K562 (cell line): ENCODE results near the gene KBTBD12. TPM values are rescaled to one million over a fixed set of nuclear protein-coding genes. Genes with fewer than 3 reads are reported as not detected.

Experiments
- ATAC-seq: fragments of 200-7000 bp; cut with Tn5 transposase; 3 replicates; pipeline ENCODE4 v1.9.1; 2020; ENCODE audit warnings: moderate library complexity
- BruUV-seq: library from RNA; stranded (reverse); fragments of 400-500 nt; replicated peaks from 2 replicates; lab custom pipeline; 2021; lab: Mats Ljungman, UMichigan
- CTCF ChIA-PET: fragments of 300-600 bp; formaldehyde crosslinking; extraction: SDS; loops from one replicate; lab custom pipeline; 2021; ENCODE audit warnings: low intra/inter-chr PET ratio; lab: Yijun Ruan, JAX
- POLR2A ChIA-PET: fragments of 300-600, 350-650 bp; sonication (Branson Sonifier 250); formaldehyde crosslinking; extraction: SDS; loops from one replicate; lab custom pipeline; 2021; ENCODE audit warnings: antibody characterized with exemption, inconsistent platforms; lab: Yijun Ruan, JAX
- DNase-seq, 4 experiments: peaks; one replicate each; pipeline versions ENCODE4 v3.0.0 to v3.0.0-alpha.2; 2011 to 2018; ENCODE audit warnings: low spot score in 3 of 4, mixed read lengths in 3 of 4; ENCODE audit errors: extremely low read depth in 1 of 4
- FAIRE-seq: peaks from 2 replicates; lab custom pipeline; 2011; peaks lifted over from hg19 to GRCh38; lab: Jason Lieb, UNC
- H2AFZ ChIP-seq: 2 replicates; pipeline ENCODE4 v1.6.0; 2011; ENCODE audit warnings: low read depth, low read length, control low read depth, inconsistent platforms
- H3K27ac ChIP-seq: fragments of 200-600 bp; 3 replicates; pipeline ENCODE4 v1.8.0; 2011; ENCODE audit warnings: low read depth, mild to moderate bottlenecking, control low read depth, inconsistent platforms, low read length, moderate library complexity, mixed read lengths; ENCODE audit errors: extremely low read depth
- H3K27me3 ChIP-seq, 2 experiments: fragments of 300-600 bp in 1 of 2; 2 replicates in 1 of 2; 3 replicates in 1 of 2; pipeline versions ENCODE4 v1.6.0 to v1.8.0; 2011; ENCODE audit warnings: inconsistent platforms in 2 of 2, low read length in 2 of 2, mild to moderate bottlenecking in 1 of 2, mixed read lengths in 1 of 2, moderate library complexity in 1 of 2; ENCODE audit not compliant: control insufficient read depth in 2 of 2, insufficient read depth in 2 of 2
- H3K36me3 ChIP-seq: fragments of 300-600 bp; 3 replicates; pipeline ENCODE4 v1.8.0; 2011; ENCODE audit warnings: mild to moderate bottlenecking, low read length, inconsistent platforms; ENCODE audit not compliant: control insufficient read depth, insufficient read depth
- H3K4me1 ChIP-seq, 2 experiments: fragments of 200-600 bp in 1 of 2; replicated peaks in 1 of 2; 2 replicates in 1 of 2; 3 replicates in 1 of 2; pipeline versions ENCODE4 v1.5.1 to v1.8.0; 2011; ENCODE audit warnings: inconsistent platforms in 2 of 2, low read length in 2 of 2, mild to moderate bottlenecking in 1 of 2, mixed read lengths in 1 of 2, moderate library complexity in 1 of 2; ENCODE audit not compliant: control insufficient read depth in 2 of 2, insufficient read depth in 2 of 2
- H3K4me2 ChIP-seq: 2 replicates; pipeline ENCODE4 v1.6.1; 2011; ENCODE audit warnings: low read length, control low read depth, inconsistent platforms, mixed read lengths; ENCODE audit not compliant: insufficient read depth
- H3K4me3 ChIP-seq: fragments of 200-600 bp; sonication (generic), shearing (Covaris generic); 2 replicates; pipeline ENCODE4 v1.5.1; 2016; ENCODE audit warnings: control low read depth, inconsistent platforms
- H3K79me2 ChIP-seq: fragments of 200-600 bp; 3 replicates; pipeline ENCODE4 v1.8.0; 2011; ENCODE audit warnings: low read length, inconsistent platforms; ENCODE audit not compliant: control insufficient read depth, insufficient read depth
- H3K9ac ChIP-seq, 2 experiments: 2 replicates each; pipeline versions ENCODE4 v1.6.0 to v1.6.1; 2011; ENCODE audit warnings: low read depth in 2 of 2, low read length in 2 of 2, control low read depth in 1 of 2, inconsistent platforms in 1 of 2, mild to moderate bottlenecking in 1 of 2, mixed read lengths in 1 of 2; ENCODE audit not compliant: insufficient read depth in 1 of 2
- H3K9me1 ChIP-seq: one replicate; pipeline ENCODE4 v1.6.0; 2011; ENCODE audit warnings: inconsistent platforms, mild to moderate bottlenecking, low read length, moderate library complexity; ENCODE audit not compliant: control insufficient read depth, insufficient read depth
- H3K9me3 ChIP-seq: replicated peaks from 2 replicates; pipeline ENCODE4 v1.5.1; 2011; ENCODE audit warnings: low read depth, low read length, inconsistent platforms; ENCODE audit not compliant: control insufficient read depth, insufficient read depth
- H4K20me1 ChIP-seq: replicated peaks from 2 replicates; pipeline ENCODE4 v1.6.1; 2011; ENCODE audit warnings: low read length, inconsistent platforms, mixed read lengths; ENCODE audit not compliant: control insufficient read depth, insufficient read depth
- ASH1L ChIP-seq: fragments of 450-650 bp; IDR thresholded peaks from 2 replicates; pipeline ENCODE4 v1.6.1; 2018; ENCODE audit warnings: borderline replicate concordance, mild to moderate bottlenecking, low read depth; ENCODE audit not compliant: partially characterized antibody
- EGR1 ChIP-seq: fragments of 450-650 bp; conservative IDR thresholded peaks from 2 replicates; pipeline ENCODE4 v1.6.1; 2017; ENCODE audit warnings: mild to moderate bottlenecking
- EWSR1 ChIP-seq: fragments of 450-650 bp; IDR thresholded peaks from 2 replicates; pipeline ENCODE4 v1.6.1; 2018; ENCODE audit warnings: borderline replicate concordance, mild to moderate bottlenecking, low read depth, moderate library complexity; ENCODE audit not compliant: partially characterized antibody
- FIP1L1 ChIP-seq: fragments of 200-400 bp; formaldehyde crosslinking; IDR thresholded peaks from 2 replicates; pipeline ENCODE4 v1.6.1; 2018; ENCODE audit warnings: mild to moderate bottlenecking, low read depth, low read length; ENCODE audit not compliant: poor library complexity, severe bottlenecking
- HDAC2 ChIP-seq: fragments of 450-650 bp; IDR thresholded peaks from 2 replicates; pipeline ENCODE4 v1.6.1; 2016; ENCODE audit warnings: mild to moderate bottlenecking
- HNRNPLL ChIP-seq: fragments of 200-400 bp; formaldehyde crosslinking; IDR thresholded peaks from 2 replicates; pipeline ENCODE4 v1.6.1; 2017; ENCODE audit warnings: low read length, low read depth, mild to moderate bottlenecking; ENCODE audit not compliant: poor library complexity, severe bottlenecking
- MBD2 ChIP-seq: sonication (generic); IDR thresholded peaks from 2 replicates; pipeline ENCODE4 v1.6.1; 2016; ENCODE audit warnings: low read depth, borderline replicate concordance
- PRPF4 ChIP-seq: fragments of 200-400 bp; formaldehyde crosslinking; IDR thresholded peaks from one replicate; pipeline ENCODE4 v1.6.1; 2017; ENCODE audit warnings: low read length, low read depth, mild to moderate bottlenecking; ENCODE audit not compliant: insufficient read depth, poor library complexity, severe bottlenecking
- PTBP1 ChIP-seq: fragments of 200-400 bp; formaldehyde crosslinking; IDR thresholded peaks from 2 replicates; pipeline ENCODE4 v1.6.1; 2017; ENCODE audit warnings: low read depth, low read length
- ZNF23 ChIP-seq: fragments of 250-450 bp; sonication (Bioruptor Pico); IDR thresholded peaks from 2 replicates; pipeline ENCODE4 v1.4.0; 2020; ENCODE audit warnings: mild to moderate bottlenecking
- ZNF668 ChIP-seq: fragments of 250-450 bp; sonication (Bioruptor Pico); IDR thresholded peaks from 2 replicates; pipeline ENCODE4 v1.8.0; 2022; ENCODE audit warnings: mild to moderate bottlenecking, inconsistent platforms
- ZNF740 ChIP-seq, 3 experiments: fragments of 200-800 bp in 1 of 3; sonication (Bioruptor generic) in 1 of 3; sonication (generic) in 1 of 3; formaldehyde crosslinking in 1 of 3; IDR thresholded peaks; 2 replicates each; pipeline versions ENCODE4 v1.6.1 to v1.8.0; 2016 to 2022; ENCODE audit warnings: mild to moderate bottlenecking in 2 of 3, missing compliant biosample characterization in 2 of 3, missing genetic modification characterization in 2 of 3, missing genetic modification reagents in 1 of 3
- in situ Hi-C: fragments of 300-500 bp; cut with MboI; formaldehyde crosslinking; loops from 4 replicates; pipeline ENCODE4 v1.15.0; 2018; ENCODE audit warnings: inconsistent platforms, mixed read lengths
- intact Hi-C: fragments of 100-400 bp; cut with micrococcal nuclease; formaldehyde crosslinking; loops from 2 replicates; pipeline ENCODE4 v1.14.2; 2022
- polyA plus RNA-seq, 8 experiments: library from polyadenylated mRNA; depleted of rRNA in 4 of 8; stranded (reverse) in 5 of 8; unstranded in 3 of 8; fragments of >200 nt; fragmentation: Nextera tagmentation in 2 of 8; fragmentation: Illumina TruSeq in 1 of 8; extraction: Ambion mirVana in 2 of 8; extraction: Trizol in 1 of 8; gene quantifications; 2 replicates each; pipeline versions ENCODE4 v1.2.1 to v1.2.3, GENCODE V29; 2011 to 2014; ENCODE audit warnings: inconsistent platforms in 1 of 8, missing spikeins in 1 of 8
- total RNA-seq, 7 experiments: library from RNA; depleted of rRNA in 6 of 7; stranded (reverse); fragments of >200 nt in 6 of 7; fragmentation: Illumina TruSeq in 2 of 7; extraction: Trizol in 2 of 7; gene quantifications; 2 replicates each; pipeline versions ENCODE4 v1.2.1 to v1.2.3, GENCODE V29; 2011 to 2021; ENCODE audit warnings: low replicate concordance in 1 of 7
- TF ChIP-seq, protein P1 (sequence below): fragments of 450-650 bp; formaldehyde crosslinking; IDR thresholded peaks from 2 replicates; pipeline ENCODE4 v1.4.0; 2022; ENCODE audit warnings: missing genetic modification characterization

Gene KBTBD12
- total and polyA plus RNA-seq, 9 of the 15 experiments (the other 6 are each of a cell fraction or from before 2014, with no cell fraction given) = not detected

GRCh38 chr3:127867412-127867811 is 47.6 kb upstream of the KBTBD12 start (continued):
- TF ChIP-seq, protein P1, sequence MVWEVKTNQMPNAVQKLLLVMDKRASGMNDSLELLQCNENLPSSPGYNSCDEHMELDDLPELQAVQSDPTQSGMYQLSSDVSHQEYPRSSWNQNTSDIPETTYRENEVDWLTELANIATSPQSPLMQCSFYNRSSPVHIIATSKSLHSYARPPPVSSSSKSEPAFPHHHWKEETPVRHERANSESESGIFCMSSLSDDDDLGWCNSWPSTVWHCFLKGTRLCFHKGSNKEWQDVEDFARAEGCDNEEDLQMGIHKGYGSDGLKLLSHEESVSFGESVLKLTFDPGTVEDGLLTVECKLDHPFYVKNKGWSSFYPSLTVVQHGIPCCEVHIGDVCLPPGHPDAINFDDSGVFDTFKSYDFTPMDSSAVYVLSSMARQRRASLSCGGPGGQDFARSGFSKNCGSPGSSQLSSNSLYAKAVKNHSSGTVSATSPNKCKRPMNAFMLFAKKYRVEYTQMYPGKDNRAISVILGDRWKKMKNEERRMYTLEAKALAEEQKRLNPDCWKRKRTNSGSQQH (CRISPR knock-in tag) = no peak

- Histone ChIP-seq H2AFZ (no peak overlapping the region), H3K9me3 (no peaks in the 10 kb centered on the region), H3K9ac (no peak overlapping the region), H3K4me1 (no peaks in the 10 kb centered on the region), H3K4me2 (no peak overlapping the region), H3K27me3 (peaks cover 3 to 12% of the 10 kb centered on the region in 2 experiments; a peak in 3 of 5 replicates), H3K36me3 (no peaks in the 10 kb centered on the region), H3K27ac (no peak overlapping the region), H3K4me3 (no peak overlapping the region), H3K9me1 (no peaks in the 10 kb centered on the region), H4K20me1 (no peaks in the 10 kb centered on the region), H3K79me2 (no peaks in the 10 kb centered on the region)
- TF ChIP-seq FIP1L1 (no peak), ZNF668 (CRISPR knock-in tag) (no peak), EWSR1 (no peak), ZNF740 (CRISPR knock-in tag; IDR thresholded peaks at IDR 0.05) (no peak), ZNF740 (tag; IDR thresholded peaks at IDR 0.05) (no peak), MBD2 (no peak), PTBP1 (no peak), ZNF23 (no peak), HNRNPLL (no peak), HDAC2 (no peak), ASH1L (no peak), PRPF4 (no peak), EGR1 (no peak)
- CTCF ChIA-PET = no interaction called here
- intact Hi-C loops = no loop called here
- no peak for DNase-seq
- in situ Hi-C loops = no loop called here
- ATAC-seq = no peak
- POLR2A ChIA-PET = no interaction called here
- BruUV-seq = no TSS peak
- no peak for FAIRE-seq
Observed at GRCh38 chr3:127867986-127868385, 47.0 kb upstream of the KBTBD12 start.
